Duodenal mucosa (tissue), 2 donors: ENCODE data around the gene CTTNBP2.

Source experiments
- H3K27ac ChIP-seq: one replicate; pipeline ENCODE4 v1.7.0; 2013; ENCODE audit warnings: low read depth, low read length
- H3K27me3 ChIP-seq, 2 donors: one replicate each; pipeline ENCODE4 v1.7.0; 2013; ENCODE audit warnings: low read length in 2 of 2, control low read depth in 1 of 2; ENCODE audit not compliant: insufficient read depth in 2 of 2, control insufficient read depth in 1 of 2
- H3K36me3 ChIP-seq, 2 donors: one replicate each; pipeline ENCODE4 v1.7.0; 2013; ENCODE audit warnings: low read length in 2 of 2, control low read depth in 1 of 2; ENCODE audit not compliant: insufficient read depth in 2 of 2, control insufficient read depth in 1 of 2
- H3K4me1 ChIP-seq, 2 donors: one replicate each; pipeline ENCODE4 v1.7.0; 2013; ENCODE audit warnings: low read length in 2 of 2, control low read depth in 1 of 2; ENCODE audit not compliant: insufficient read depth in 2 of 2, control insufficient read depth in 1 of 2
- H3K4me3 ChIP-seq, 2 donors: one replicate each; pipeline ENCODE4 v1.7.0; 2013; ENCODE audit warnings: low read length in 2 of 2, low read depth in 1 of 2
- H3K9ac ChIP-seq, 2 donors: one replicate each; pipeline ENCODE4 v1.7.0; 2013; ENCODE audit warnings: low read length in 2 of 2, low read depth in 1 of 2
- H3K9me3 ChIP-seq, 2 donors: one replicate each; pipeline ENCODE4 v1.7.0; 2013; ENCODE audit warnings: low read length in 2 of 2, control low read depth in 1 of 2; ENCODE audit not compliant: control insufficient read depth in 1 of 2

Gene CTTNBP2

DNA sequence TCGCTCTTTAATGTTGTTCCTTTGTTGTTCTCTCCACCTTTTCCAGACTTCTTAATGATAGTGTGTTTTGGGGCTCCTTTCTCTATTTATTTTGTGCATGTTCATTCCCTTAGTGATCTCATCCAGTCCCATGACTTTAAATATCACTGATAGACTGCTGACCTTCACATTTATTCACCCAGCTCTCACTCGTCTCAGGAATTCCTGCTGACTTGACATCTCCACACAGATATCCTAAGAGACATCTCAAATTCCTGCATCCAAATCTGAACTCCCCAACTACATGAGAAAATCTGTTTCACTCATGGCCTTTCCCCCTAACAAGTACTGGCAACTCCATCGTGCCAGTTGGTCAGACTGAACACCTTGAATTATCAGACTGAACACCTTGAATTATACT, 111.2 kb downstream of the CTTNBP2 start:
- no peaks in the 10 kb centered on the region for H3K27me3 ChIP-seq
- H3K27ac ChIP-seq, result no peak overlapping the region
- no peaks in the 10 kb centered on the region for H3K4me1 ChIP-seq

DNA sequence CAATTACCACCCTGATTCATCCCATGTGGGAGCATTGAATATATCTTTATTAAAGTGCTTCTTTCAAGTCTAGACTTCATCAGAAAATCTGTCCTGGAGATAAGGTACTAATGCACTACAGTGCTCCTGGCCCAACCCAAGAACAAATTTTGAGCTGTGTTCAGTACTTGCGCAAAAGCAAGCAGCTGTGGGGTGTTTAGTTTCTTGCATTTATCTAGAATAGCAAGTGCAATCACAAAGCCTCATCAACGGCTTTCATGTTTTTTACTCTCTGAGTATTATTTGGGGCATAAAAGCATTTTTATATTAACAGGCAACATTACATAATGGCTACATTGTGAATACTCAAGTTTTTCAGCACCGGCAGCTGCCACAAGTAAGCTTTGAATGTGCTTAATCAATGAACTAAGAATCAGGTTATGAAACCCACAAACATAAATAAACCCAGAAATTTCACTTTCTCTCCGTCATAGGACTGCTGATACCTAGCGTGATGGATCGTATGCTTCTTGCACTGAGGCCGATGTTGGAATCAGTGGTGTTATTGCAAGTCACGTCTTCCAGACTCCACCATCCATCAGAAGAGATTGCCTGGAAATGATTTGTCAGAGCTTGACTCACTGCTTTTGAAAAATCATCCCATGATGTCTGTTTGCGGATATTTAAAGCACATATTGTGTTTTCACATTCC, 113.1 kb downstream of the CTTNBP2 start:
- H3K27me3 ChIP-seq, result no peaks in the 10 kb centered on the region
- no peaks in the 10 kb centered on the region for H3K9me3 ChIP-seq
- H3K36me3 ChIP-seq, result no peaks in the 10 kb centered on the region
- H3K4me3 ChIP-seq, result no peak overlapping the region
- H3K9ac ChIP-seq, result no peak overlapping the region
- no peaks in the 10 kb centered on the region for H3K4me1 ChIP-seq
- H3K27ac ChIP-seq, result no peak overlapping the region

More for the DNA sequence above, 111.2 kb downstream of the CTTNBP2 start:
- Histone ChIP-seq H3K4me3 (no peak overlapping the region), H3K9me3 (no peaks in the 10 kb centered on the region), H3K36me3 (no peaks in the 10 kb centered on the region), H3K9ac (no peak overlapping the region)

DNA sequence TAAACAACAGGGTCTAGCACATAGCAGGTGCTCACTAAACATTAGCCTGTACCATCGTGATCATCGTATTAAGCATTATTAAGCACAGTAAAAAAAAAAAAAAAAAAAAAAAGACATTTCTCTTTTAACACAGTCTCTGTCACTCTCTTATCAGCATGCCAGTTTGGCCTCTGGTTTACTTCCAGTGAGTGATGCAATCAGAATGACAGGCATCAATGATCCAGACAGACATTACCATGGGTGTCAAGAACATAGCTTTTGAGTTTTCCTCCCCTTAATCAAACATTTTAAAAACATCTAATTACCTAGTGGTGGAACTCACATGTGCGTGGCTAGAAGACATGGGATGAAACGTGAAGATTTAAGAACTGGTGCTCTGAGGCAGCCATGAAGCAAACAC, 115.8 kb downstream of the CTTNBP2 start:
- no peaks in the 10 kb centered on the region for H3K27me3 ChIP-seq
- no peak overlapping the region for H3K9ac ChIP-seq
- H3K4me1 ChIP-seq, result no peaks in the 10 kb centered on the region
- H3K9me3 ChIP-seq, result no peaks in the 10 kb centered on the region
- H3K36me3 ChIP-seq, result no peaks in the 10 kb centered on the region
- no peak overlapping the region for H3K27ac ChIP-seq
- H3K4me3 ChIP-seq, result no peak overlapping the region

DNA sequence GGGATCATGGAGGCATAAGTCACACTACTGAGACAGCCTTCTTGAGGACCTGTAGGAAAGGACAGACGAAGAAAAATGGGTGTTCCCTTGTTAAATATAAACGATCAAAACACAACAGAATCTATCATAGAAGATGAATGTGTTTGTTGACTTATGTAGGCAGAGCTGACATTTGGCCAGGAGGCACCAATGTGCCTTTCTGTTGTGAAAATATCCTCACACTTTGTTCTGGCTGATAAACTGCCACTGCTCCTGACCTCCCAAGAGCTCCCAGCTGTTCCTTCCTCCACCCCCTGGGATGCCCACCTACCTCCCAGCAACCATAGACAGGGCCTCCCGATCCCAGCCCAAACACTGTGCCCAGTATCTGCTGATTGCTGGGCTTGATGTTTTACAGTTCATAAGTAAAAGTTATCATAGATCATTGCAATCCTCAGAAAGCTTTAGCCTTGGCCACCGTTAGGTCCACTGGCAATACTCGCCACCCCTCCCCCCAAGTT, 116.6 kb downstream of the CTTNBP2 start:
- Histone ChIP-seq H3K9ac (no peak overlapping the region), H3K36me3 (no peaks in the 10 kb centered on the region), H3K27me3 (no peaks in the 10 kb centered on the region), H3K4me3 (no peak overlapping the region), H3K4me1 (no peaks in the 10 kb centered on the region), H3K27ac (no peak overlapping the region), H3K9me3 (no peaks in the 10 kb centered on the region)

DNA sequence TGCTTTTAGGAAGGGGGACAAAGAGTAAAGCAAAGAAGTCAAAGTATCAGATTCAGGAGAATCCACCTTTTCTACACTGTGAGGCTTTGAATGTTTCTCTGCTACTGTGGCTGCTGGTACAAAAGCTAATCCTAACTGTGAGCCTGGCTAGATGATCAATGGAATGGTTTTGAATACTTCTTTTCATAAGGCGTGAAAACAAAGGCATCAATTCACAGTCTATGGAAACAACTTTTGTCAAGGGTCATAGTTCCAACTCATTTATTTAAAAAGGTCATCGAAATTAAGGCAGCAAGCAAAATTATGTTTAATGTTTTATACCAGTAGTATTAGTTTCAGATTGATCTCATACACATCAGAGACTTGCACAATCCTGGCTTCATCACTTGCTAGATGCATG, 118.1 kb downstream of the CTTNBP2 start:
- Histone ChIP-seq H3K9ac (no peak overlapping the region), H3K9me3 (no peaks in the 10 kb centered on the region), H3K27me3 (no peaks in the 10 kb centered on the region), H3K27ac (no peak overlapping the region), H3K4me1 (no peaks in the 10 kb centered on the region), H3K4me3 (no peak overlapping the region), H3K36me3 (no peaks in the 10 kb centered on the region)

DNA sequence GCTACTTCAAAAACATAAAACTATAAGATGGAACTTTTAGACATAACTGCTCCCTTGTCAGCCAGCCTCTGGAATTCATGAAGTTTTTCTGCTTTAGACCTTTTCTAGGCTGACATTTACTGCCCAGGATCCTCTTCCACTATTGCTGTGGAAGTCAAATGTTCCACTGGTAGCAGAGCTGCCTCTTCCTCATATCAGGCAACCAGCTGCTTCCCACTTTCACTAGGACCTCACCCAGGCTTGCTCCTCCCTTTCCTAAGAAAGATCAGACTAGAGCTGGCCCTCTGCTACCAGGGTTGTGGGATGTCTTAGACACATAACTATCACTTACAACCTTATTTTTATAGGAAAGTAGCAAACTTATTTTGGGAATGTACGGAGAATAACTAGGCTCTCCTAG, 121.5 kb downstream of the CTTNBP2 start:
- H3K9me3 ChIP-seq, result no peaks in the 10 kb centered on the region
- no peak overlapping the region for H3K4me3 ChIP-seq
- no peak overlapping the region for H3K27ac ChIP-seq
- H3K9ac ChIP-seq, result no peak overlapping the region
- H3K27me3 ChIP-seq, result no peaks in the 10 kb centered on the region
- H3K36me3 ChIP-seq, result no peaks in the 10 kb centered on the region
- no peaks in the 10 kb centered on the region for H3K4me1 ChIP-seq

DNA sequence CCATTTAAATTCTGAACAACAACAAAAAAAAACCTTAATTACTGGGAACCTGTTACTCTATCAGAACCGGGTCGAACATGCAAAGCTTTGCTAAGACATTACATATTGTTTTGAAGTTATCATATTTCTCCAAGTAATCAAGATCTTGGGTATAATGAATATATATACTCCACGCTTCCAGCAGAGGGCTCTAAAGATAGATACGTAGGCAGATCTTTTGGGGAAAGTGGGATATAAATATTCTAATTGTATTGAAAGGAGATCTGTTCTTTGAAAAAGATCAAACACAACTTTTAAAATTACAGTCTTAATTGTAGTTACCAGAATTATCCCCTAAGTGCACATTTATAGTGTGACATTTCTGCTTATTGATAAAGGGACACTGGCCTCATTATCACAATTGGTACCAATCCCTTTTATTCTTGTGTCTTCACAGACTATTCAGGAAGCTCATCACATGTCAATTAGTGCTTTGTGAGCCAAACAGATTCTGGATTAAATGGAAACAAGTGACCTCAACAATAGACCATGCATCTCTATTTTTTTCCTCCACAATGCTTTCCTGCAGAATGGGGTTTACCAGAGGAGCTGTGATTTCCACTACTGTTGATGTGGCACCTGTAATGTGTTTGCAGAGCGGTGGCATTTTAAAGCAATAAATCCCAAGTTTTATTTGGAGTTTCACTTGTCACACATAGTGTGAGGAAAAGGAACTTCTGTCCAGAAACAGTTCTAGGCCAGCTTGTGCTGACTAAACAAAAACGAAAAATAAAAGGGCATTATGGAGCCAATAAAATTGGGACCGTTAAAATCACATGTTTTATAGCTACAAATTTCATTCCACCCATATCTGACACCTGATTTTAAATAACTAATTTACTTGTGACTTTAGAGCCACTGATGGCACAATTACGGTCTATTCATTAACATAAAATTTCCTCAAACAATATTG, 122.4 kb downstream of the CTTNBP2 start:
- Histone ChIP-seq H3K9me3 (no peaks in the 10 kb centered on the region), H3K4me1 (no peaks in the 10 kb centered on the region), H3K4me3 (no peak overlapping the region), H3K9ac (no peak overlapping the region), H3K27ac (no peak overlapping the region), H3K27me3 (no peaks in the 10 kb centered on the region), H3K36me3 (no peaks in the 10 kb centered on the region)

DNA sequence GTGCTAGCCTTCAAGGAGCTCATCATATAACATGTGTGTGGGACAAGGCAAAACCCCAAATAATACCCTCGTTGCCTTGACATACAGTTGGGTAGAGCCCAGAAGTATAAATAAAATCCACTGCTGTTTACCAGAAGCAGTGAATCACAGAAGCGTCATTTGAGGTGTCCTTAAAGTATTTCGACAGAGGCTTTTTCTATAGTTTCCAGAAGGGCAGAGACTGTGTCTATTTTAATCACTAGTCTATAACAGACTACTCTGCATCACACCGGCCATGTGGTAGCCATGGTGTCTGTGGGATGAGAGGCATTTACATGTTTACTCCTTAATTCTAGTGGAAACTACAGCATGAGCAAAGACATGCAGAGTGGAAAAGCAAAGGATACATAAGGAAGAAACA, 131.3 kb downstream of the CTTNBP2 start:
- Histone ChIP-seq H3K27me3 (no peaks in the 10 kb centered on the region), H3K4me3 (no peak overlapping the region), H3K9ac (no peak overlapping the region), H3K27ac (no peak overlapping the region), H3K4me1 (no peaks in the 10 kb centered on the region), H3K9me3 (no peaks in the 10 kb centered on the region), H3K36me3 (no peaks in the 10 kb centered on the region)

DNA sequence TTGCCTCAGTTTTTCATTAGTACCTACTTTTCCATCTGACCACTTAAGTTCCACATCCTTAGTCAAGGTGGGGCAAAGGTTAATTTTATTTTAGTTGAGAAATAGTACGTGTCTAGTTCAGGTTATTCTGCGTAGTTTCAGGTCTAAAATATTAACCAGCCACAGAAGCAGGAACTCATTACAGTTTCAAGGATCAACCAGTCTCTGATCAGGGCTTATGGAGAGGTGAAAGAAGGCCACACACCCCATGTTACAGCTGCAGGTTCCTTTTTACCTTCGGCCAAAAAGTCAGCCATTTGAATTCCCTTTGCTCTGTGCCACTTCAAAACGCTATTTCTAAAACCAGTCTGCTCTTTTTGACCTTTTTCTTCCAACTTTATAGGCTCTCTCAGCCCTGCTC, 134.2 kb downstream of the CTTNBP2 start:
- no peaks in the 10 kb centered on the region for H3K36me3 ChIP-seq

DNA sequence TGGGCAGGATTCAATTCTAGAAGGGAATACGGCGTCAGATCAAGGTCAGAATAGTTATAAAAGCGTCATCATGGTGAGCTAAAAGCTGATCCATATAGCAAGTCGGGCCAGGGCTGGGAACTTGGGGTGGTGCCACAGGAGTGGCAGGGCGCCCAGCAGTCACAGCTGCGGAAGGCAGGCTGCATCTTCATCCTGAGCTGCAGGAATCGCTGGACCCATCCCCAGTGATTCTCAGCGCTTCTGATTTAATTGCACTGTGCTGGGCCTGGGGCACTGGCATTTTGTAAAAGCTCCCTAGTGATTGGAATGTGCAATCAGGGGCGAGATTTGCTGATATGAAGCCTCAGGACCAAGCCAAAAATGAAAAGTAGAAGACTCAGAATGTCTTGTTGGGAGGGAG, 135.3 kb downstream of the CTTNBP2 start:
- Histone ChIP-seq H3K9ac (no peak overlapping the region), H3K27ac (no peak overlapping the region), H3K4me1 (no peaks in the 10 kb centered on the region), H3K9me3 (no peaks in the 10 kb centered on the region), H3K4me3 (no peak overlapping the region), H3K36me3 (no peaks in the 10 kb centered on the region), H3K27me3 (no peaks in the 10 kb centered on the region)

More for the DNA sequence above, 134.2 kb downstream of the CTTNBP2 start:
- Histone ChIP-seq H3K4me1 (no peaks in the 10 kb centered on the region), H3K9ac (no peak overlapping the region), H3K27me3 (no peaks in the 10 kb centered on the region), H3K9me3 (no peaks in the 10 kb centered on the region), H3K4me3 (no peak overlapping the region), H3K27ac (no peak overlapping the region)
